HG03025 (cell line): ENCODE results near the gene ACR.

Source experiments
- ATAC-seq: cut with Tn5 transposase; IDR thresholded peaks from one replicate; pipeline ENCODE4 v1.9.1; 2021; ENCODE audit warnings: mild to moderate bottlenecking, moderate library complexity; ENCODE audit not compliant: unreplicated experiment, low FRiP score

The ACR gene

GRCh38 chr22:50716290-50717024 lies 21.5 kb upstream of the ACR start:
- ATAC-seq, result no peak

GRCh38 chr22:50717709-50718351 lies 20.2 kb upstream of the ACR start:
- no peak for ATAC-seq

- no peak for ATAC-seq
Measured at GRCh38 chr22:50718352-50718709, 19.7 kb upstream of the ACR start.

GRCh38 chr22:50719814-50720300 lies 18.1 kb upstream of the ACR start:
- no peak for ATAC-seq

- ATAC-seq, result no peak
Measured at GRCh38 chr22:50720301-50721256, 17.4 kb upstream of the ACR start.

GRCh38 chr22:50721257-50721844 lies 16.7 kb upstream of the ACR start:
- no peak for ATAC-seq

- no peak for ATAC-seq
Measured at GRCh38 chr22:50722048-50722701, 15.8 kb upstream of the ACR start.

GRCh38 chr22:50722716-50723428 lies 15.1 kb upstream of the ACR start:
- ATAC-seq, result no peak

- no peak for ATAC-seq
Measured at GRCh38 chr22:50723991-50724390, 14.0 kb upstream of the ACR start.

- ATAC-seq, result no peak
Measured at GRCh38 chr22:50724616-50725015, 13.4 kb upstream of the ACR start.

- no peak for ATAC-seq
Measured at GRCh38 chr22:50725597-50725996, 12.4 kb upstream of the ACR start.

- ATAC-seq, result no peak
Measured at GRCh38 chr22:50726643-50727340, 11.2 kb upstream of the ACR start.

GRCh38 chr22:50727678-50728522 lies 10.1 kb upstream of the ACR start:
- ATAC-seq, result no peak

GRCh38 chr22:50728523-50728931 lies 9.5 kb upstream of the ACR start:
- no peak for ATAC-seq

- no peak for ATAC-seq
Measured at GRCh38 chr22:50729391-50730012, 8.5 kb upstream of the ACR start.

- ATAC-seq, result no peak
Measured at GRCh38 chr22:50730013-50730891, 7.8 kb upstream of the ACR start.
